Activated T-helper 1 cell treated with Interleukin-2 at 50 U/mL for 16 hours (primary cell): Measurements from ENCODE around the gene KLHL25.
"Not testable (repeated sequence)": the region's sequence is repeated elsewhere in the genome, so short reads cannot be mapped to it uniquely, and the experiment has no call there.

Experiments
- DNase-seq: peaks from one replicate; pipeline ENCODE4 v3.0.0-alpha.2; 2020; ENCODE audit warnings: low read depth

KLHL25 gene

GRCh38 chr15:85802617-85803016 lies 7.9 kb upstream of the KLHL25 start:
- DNase-seq: not testable (repeated sequence)

GRCh38 chr15:85800478-85801123 lies 5.9 kb upstream of the KLHL25 start:
- no peak for DNase-seq

DNA sequence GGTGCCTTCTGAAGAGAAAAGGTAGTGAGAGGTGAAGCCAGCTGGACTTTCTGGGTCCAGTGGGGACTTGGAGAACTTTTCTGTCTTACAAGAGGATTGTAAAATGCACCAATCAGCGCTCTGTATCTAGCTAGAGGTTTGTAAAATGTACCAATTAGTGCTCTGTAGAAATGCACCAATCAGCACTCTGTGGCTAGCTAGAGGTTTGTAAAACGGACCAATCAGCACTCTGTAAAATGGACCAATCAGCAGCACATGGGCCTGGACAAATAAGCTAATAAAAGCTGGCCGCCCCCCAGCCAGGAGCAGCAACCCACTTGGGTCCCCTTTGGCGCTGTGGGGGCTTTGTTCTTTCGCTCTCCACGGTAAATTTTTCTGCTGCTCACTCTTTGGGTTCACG lies 1.6 kb upstream of the KLHL25 start:
- not testable (repeated sequence) for DNase-seq

- DNase-seq: no peak
Observed at GRCh38 chr15:85795337-85796305, 896 bp upstream of the KLHL25 start.

GRCh38 chr15:85793641-85794597 lies 806 bp downstream of the KLHL25 start:
- DNase-seq: peak; percentile 30

- no peak for DNase-seq
Observed at GRCh38 chr15:85792912-85793590, 1.7 kb downstream of the KLHL25 start.

DNA sequence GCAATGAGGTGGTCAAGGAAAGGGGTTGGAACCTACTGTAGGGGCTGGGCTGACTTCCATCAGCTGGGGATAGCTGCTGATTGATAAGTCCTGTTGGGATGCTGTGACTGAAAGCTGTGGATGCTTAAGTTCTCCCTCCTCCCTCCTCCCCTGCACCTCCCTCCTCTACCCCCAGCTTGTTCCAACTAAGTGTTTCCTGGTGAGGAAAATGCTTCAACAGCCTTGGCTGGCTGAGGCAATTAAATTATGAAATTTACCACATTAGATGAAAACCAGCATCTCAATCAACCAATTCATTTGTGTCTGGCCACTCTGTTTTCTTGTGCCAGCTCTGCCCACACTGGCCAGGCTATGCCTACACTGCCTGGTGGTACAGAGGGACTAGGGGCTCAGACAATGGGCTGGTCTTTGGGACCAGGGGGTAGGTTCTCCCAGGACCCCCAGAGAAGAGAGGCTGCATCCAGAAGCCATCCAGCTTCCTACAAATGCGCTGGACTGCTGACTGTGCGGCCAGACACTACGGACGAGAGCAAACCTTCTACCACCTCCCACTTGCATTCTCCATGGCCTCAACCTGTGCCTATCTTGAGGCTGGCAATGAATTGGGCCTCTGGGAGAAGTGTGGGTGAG lies 2.5 kb downstream of the KLHL25 start:
- DNase-seq: no peak

DNA sequence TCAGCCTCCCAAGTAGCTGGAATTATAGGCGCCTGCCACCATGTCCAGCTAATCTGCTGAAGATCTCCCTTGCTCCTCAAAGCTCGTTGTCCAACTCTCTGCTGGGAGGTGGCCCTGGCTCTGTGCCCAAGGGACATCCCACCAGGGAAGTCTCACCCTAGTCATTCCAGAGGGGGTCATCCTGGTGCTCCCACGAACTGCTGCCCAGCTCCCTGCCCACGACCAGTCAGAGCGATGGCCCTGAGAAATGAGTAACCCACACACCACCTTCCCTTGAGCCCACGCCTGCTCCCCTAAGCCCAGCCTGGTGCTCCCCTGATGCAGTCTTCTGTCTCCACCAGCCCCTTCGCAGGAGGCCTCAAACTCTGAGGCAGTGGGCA lies 5.2 kb downstream of the KLHL25 start:
- no peak for DNase-seq

- DNase-seq: no peak
Observed at GRCh38 chr15:85788771-85789495, 5.8 kb downstream of the KLHL25 start.

GRCh38 chr15:85786781-85787114 lies 8.0 kb downstream of the KLHL25 start:
- DNase-seq: no peak

GRCh38 chr15:85785887-85786780 lies 8.6 kb downstream of the KLHL25 start:
- no peak for DNase-seq

GRCh38 chr15:85782064-85782463 lies 12.7 kb downstream of the KLHL25 start:
- DNase-seq: no peak

DNA sequence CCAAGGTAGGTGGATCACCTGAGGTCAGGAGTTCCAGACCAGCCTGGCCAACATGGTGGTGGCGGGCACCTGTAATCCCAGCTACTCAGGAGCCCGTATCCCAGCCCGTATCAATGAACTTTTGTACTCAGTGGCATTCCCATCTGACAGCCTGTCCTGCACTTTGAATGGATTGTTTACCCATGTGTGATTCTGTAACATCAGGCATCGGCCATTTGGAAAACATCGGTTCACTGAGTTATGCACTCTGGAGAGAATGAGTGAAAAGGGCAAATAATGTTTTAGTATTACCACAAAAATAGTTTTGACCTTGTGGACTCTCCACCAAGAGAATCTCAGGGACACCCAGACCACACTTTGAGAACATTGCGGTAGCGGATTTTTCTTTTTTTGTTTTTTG lies 13.6 kb downstream of the KLHL25 start:
- no peak for DNase-seq

DNA sequence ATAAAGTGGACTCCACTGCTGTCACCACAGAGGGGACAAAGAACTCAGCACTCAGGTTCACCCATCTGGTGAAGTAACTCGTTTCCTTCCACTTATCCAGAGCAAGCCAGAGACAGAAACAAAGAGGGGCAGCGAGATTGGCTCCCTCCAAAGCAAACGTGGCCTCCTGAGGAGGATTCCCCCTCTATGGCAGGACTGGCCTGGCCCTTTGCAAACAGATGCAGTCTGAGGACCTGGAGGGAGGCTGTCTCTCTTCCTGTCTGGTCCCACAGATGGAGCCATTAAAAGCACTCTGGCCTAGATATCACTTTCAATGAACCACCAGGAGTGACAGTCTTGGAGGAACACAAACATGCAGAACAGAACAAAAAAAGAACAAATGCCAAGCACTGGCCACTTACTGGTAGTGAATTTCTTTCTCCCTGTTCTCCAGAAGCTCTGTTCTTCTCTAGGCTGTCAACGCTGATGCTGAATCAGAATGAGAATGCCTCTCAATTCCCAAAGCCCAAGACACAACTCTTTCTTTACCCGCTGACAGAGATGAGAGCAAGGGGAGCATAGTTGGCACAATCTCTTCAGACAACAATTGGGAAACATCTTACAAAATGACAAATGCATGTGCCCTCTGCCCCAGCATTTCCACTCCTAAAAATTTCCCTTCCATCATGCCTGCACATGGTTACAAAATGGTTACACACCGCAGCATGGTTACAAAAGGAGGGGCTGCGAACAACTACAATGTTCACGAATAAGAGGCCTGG lies 14.3 kb downstream of the KLHL25 start:
- no peak for DNase-seq

DNA sequence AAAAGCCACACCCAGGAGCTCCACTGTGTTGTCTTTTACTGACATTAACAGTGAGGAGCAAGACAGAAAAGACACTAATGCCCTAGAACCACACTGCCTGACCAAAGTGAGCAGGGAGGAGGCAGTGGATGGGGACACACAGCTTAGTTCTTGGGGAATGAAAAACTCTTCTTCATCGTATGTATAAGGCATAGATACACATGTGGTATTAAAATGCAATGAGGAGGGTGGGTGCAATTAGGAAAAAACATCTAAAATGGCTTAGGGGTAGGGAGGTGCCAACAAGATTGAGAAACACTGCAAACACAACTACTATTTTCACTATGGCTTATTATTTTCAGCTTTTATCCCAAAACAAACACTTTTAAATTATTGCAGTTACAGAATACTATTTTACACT lies 15.5 kb downstream of the KLHL25 start:
- no peak for DNase-seq

DNA sequence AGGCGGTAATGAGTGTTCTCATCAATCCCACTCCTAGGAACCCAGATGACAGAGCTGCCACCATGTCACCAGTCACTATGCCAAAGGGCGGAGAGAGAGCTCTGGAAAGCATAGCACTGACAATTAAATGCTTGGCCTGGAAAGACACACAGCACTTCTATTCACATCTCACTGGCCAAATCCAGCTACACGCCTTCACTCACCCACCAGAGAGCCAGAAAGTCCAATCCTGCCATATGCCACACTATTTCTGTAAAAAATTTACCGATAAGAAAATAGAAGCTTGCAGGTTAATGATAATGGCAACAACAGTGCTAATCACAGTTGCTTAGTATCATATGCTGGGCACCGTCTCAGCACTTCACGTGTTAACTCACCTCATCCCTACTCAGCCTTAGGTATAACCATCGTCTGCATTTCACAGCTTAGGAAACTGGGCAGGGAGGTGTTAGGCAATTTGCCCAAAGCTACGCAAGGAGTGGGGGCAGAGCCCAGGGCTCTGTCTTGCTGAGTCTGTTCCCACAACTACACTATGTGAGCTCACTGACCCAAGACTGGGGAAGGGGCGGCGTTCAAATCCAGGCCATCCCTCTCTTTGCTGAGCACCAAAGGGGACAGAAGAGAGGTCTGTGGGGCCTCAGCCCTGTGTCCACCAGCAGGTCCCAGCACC lies 16.5 kb downstream of the KLHL25 start:
- DNase-seq: no peak

- no peak for DNase-seq
Observed at GRCh38 chr15:85777250-85778106, 17.2 kb downstream of the KLHL25 start.
